ENCODE data around the gene ELOVL1. TPM values are rescaled to one million over a fixed set of nuclear protein-coding genes. Genes with fewer than 3 reads are reported as not detected.

The ELOVL1 gene
- total RNA-seq (2021; ENCODE audit: unreplicated experiment), result 91.3 TPM
- polyA plus RNA-seq (2012), result 157 and 159 TPM in 2 replicates
- percentile 88 among the genes with signal in this experiment for Bru-seq, nascent RNA
- percentile 95 among the genes with signal in this experiment for BruChase-seq, experiment 1, labeled RNA remaining after a 6-hour chase
- BruChase-seq, experiment 2, labeled RNA remaining after a 2-hour chase, result percentile 94 among the genes with signal in this experiment
- long read RNA-seq, transcript ELOVL1-206 (8 exons, 1,215 nt), result minor isoform, 13 of 95 reads
- long read RNA-seq, transcript ELOVL1-201 (8 exons, 1,477 nt), result major isoform, 41 of 95 reads
- long read RNA-seq, transcript ELOVL1-216 (8 exons, 1,625 nt), result minor isoform, 9 of 95 reads
- long read RNA-seq, partial matches to known transcripts, result 10 of 95 reads
- long read RNA-seq, other reads (novel, unspliced or antisense), result 19 of 95 reads

GRCh38 chr1:43367904-43368645 lies at the start of gene ELOVL1:
Gene ELOVL1, minus strand, starts transcription at chr1:43368011. Its CDS starts 2,402 bp downstream, at chr1:43365609.
- Histone ChIP-seq H3K9me2 (ENCODE audit: insufficient read depth) (no peaks in the 10 kb centered on the region), H3K4me2 (ENCODE audit: low read length) (peak within 1 kb of the TSS; percentile 94), H3K79me2 (ENCODE audit: insufficient read depth, low read length) (peaks cover 50% of the 10 kb centered on the region), H3K9ac (ENCODE audit: low read length) (peak within 1 kb of the TSS; percentile 98), H3K4me1 (ENCODE audit: control insufficient read depth in 1 of 2, insufficient read depth in 2 of 2, low read length in 2 of 2) (peaks cover 26 to 83% of the 10 kb centered on the region in 2 experiments), H3K4me3 (replicated peaks in 1 of 2; ENCODE audit: low read depth in 1 of 2, low read length in 2 of 2) (peak within 1 kb of the TSS; percentile 75 to 98), H3K36me3 (ENCODE audit: control insufficient read depth in 1 of 2, insufficient read depth in 2 of 2, low read length in 2 of 2) (peaks cover 10 to 12% of the 10 kb centered on the region in 2 experiments; a peak in 2 of 4 replicates), H3K27ac (ENCODE audit: low read depth, low read length) (peak within 1 kb of the TSS; percentile 98), H3K27me3 (ENCODE audit: insufficient read depth, low read length) (no peaks in the 10 kb centered on the region), H3K9me3 (ENCODE audit: control insufficient read depth in 1 of 2, insufficient read depth in 1 of 2, low read depth in 1 of 2, low read length in 2 of 2) (no peaks in the 10 kb centered on the region), H2AFZ (ENCODE audit: low read depth, low read length, poor library complexity, severe bottlenecking) (no peak within 1 kb of the TSS), H4K20me1 (ENCODE audit: insufficient read depth) (no peaks in the 10 kb centered on the region)
- ChIA-PET RAD21 (ENCODE audit: low non-redundant PET in 1 of 2, low total read pairs in 2 of 2, uncharacterized antibody in 2 of 2, unreplicated experiment in 2 of 2) (interaction anchor here in 1 of 2 experiments (0.6 to 1.2 kb wide), 2 partner anchors 24 to 46 kb away, joined by 3 to 5 read pairs; no protein-coding TSS in a partner anchor), CTCF (interaction anchor here (0.9 kb wide), 1 partner anchor 141 kb away, joined by 3 read pairs; no protein-coding TSS in a partner anchor), POLR2A (interaction anchor here (0.6 to 2.5 kb wide), 10 partner anchors 9 to 283 kb away, joined by 3 to 26 read pairs (median 5); partner anchors contain the start of genes C1orf210 and CDC20)
- TF ChIP-seq ATF3 (IDR thresholded peaks at IDR 0.05) (no peak), CBX3 (IDR thresholded peaks at IDR 0.05; ENCODE audit: low read depth) (no peak), POLR2AphosphoS5 (IDR thresholded peaks at IDR 0.05; ENCODE audit: low read depth, low read length) (peak; percentile 96), SP1 (IDR thresholded peaks at IDR 0.05; ENCODE audit: low read depth) (no peak), RAD21 (IDR thresholded peaks at IDR 0.05; ENCODE audit: low read depth) (no peak), TCF7L2 (IDR thresholded peaks at IDR 0.05; ENCODE audit: borderline replicate concordance, extremely low read depth, insufficient read depth, insufficient read length) (peak; percentile 33), ZFX (IDR thresholded peaks at IDR 0.05) (peak; percentile 91), POLR2A (IDR thresholded peaks at IDR 0.05; ENCODE audit: borderline replicate concordance, extremely low read depth, insufficient read depth, insufficient read length) (peak; percentile 92), SIN3A (IDR thresholded peaks at IDR 0.05; ENCODE audit: low read depth) (no peak), ZBTB33 (IDR thresholded peaks at IDR 0.05; ENCODE audit: extremely low read depth, insufficient replicate concordance, low read length) (peak; percentile 46), MAX (IDR thresholded peaks at IDR 0.05) (no peak), ELF1 (IDR thresholded peaks at IDR 0.05; ENCODE audit: borderline replicate concordance, low read depth) (no peak), CTCF (IDR thresholded peaks at IDR 0.05 in 2 of 3, conservative IDR thresholded peaks at IDR 0.05 in 1 of 3; ENCODE audit: borderline replicate concordance in 1 of 3, insufficient read depth in 1 of 3, low read depth in 2 of 3, low read length in 2 of 3) (0 out of 6 replicates have a peak, but pooled peaks of 1 of the 3 experiments have one; percentile 10)
- intact Hi-C loops (cut with micrococcal nuclease), result no loop called here
- ATAC-seq (peak; percentile 73), DNase-seq (ENCODE audit: low read depth, low spot score) (peak; percentile 61)
- BruUV-seq (replicated peaks), result no TSS peak
